SK-N-SH (cell line): Measurements from ENCODE around the gene C1QTNF3. TPM values are rescaled to one million over a fixed set of nuclear protein-coding genes. Genes with fewer than 3 reads are reported as not detected.
"Not testable (repeated sequence)": the region's sequence is repeated elsewhere in the genome, so short reads cannot be mapped to it uniquely, and the experiment has no call there.

Experiments used
- CTCF ChIA-PET: fragments of 300-600, 350-600 bp; formaldehyde crosslinking; extraction: SDS; loops from one replicate; lab custom pipeline; 2021; lab: Yijun Ruan, JAX
- POLR2A ChIA-PET: fragments of 350-600 bp; sonication (Branson Sonifier 250); formaldehyde crosslinking; extraction: SDS; loops from one replicate; lab custom pipeline; 2020; ENCODE audit warnings: antibody characterized with exemption, inconsistent platforms; lab: Yijun Ruan, JAX
- DNase-seq: peaks from one replicate; pipeline ENCODE4 v3.0.0; 2012
- H2AFZ ChIP-seq: fragments of 200-600 bp; sonication (generic); 2 replicates; pipeline ENCODE4 v1.8.1; 2016; ENCODE audit warnings: antibody characterized with exemption, mild to moderate bottlenecking, low read depth
- H3F3A ChIP-seq: fragments of 200-600 bp; sonication (generic); replicated peaks from 2 replicates; pipeline ENCODE3; 2016; ENCODE audit warnings: antibody characterized with exemption, mild to moderate bottlenecking; ENCODE audit not compliant: insufficient read depth
- H3K27ac ChIP-seq, 2 experiments: fragments of 200-500 bp in 1 of 2; fragments of 200-600 bp in 1 of 2; sonication (Bioruptor generic) in 1 of 2; sonication (generic), shearing (Covaris generic) in 1 of 2; 2 replicates each; pipeline versions ENCODE4 v1.5.1 to v1.6.1; 2014 to 2016; ENCODE audit warnings: low read depth in 2 of 2, inconsistent platforms in 1 of 2, low read length in 1 of 2, mild to moderate bottlenecking in 1 of 2, mixed read lengths in 1 of 2
- H3K27me3 ChIP-seq: fragments of 200-600 bp; sonication (generic), shearing (Covaris generic); 2 replicates; pipeline ENCODE4 v1.6.1; 2016; ENCODE audit warnings: mixed run types; ENCODE audit not compliant: insufficient read depth
- H3K36me3 ChIP-seq, 2 experiments: fragments of 200-500 bp in 1 of 2; fragments of 200-600 bp in 1 of 2; sonication (Bioruptor generic) in 1 of 2; sonication (generic) in 1 of 2; replicated peaks in 1 of 2; 2 replicates each; pipeline versions ENCODE3 to v1.5.1; 2014 to 2016; ENCODE audit warnings: low read length in 1 of 2, mild to moderate bottlenecking in 1 of 2; ENCODE audit not compliant: insufficient read depth in 2 of 2, control insufficient read depth in 1 of 2
- H3K4me1 ChIP-seq, 2 experiments: fragments of 200-500 bp in 1 of 2; fragments of 200-600 bp in 1 of 2; sonication (Bioruptor generic) in 1 of 2; sonication (generic), shearing (Covaris generic) in 1 of 2; 2 replicates each; pipeline versions ENCODE4 v1.5.1 to v1.6.1; 2014 to 2016; ENCODE audit warnings: low read depth in 1 of 2, low read length in 1 of 2, mixed run types in 1 of 2; ENCODE audit not compliant: insufficient read depth in 2 of 2, control insufficient read depth in 1 of 2
- H3K4me2 ChIP-seq: fragments of 200-600 bp; sonication (generic), shearing (Covaris generic); 2 replicates; pipeline ENCODE4 v1.6.1; 2017; ENCODE audit warnings: mixed run types
- H3K4me3 ChIP-seq, 2 experiments: fragments of 200-500 bp in 1 of 2; fragments of 200-600 bp in 1 of 2; sonication (Bioruptor generic) in 1 of 2; sonication (generic), shearing (Covaris generic) in 1 of 2; 2 replicates each; pipeline versions ENCODE4 v1.5.1 to v1.8.1; 2014 to 2016; ENCODE audit warnings: low read depth in 2 of 2, inconsistent platforms in 1 of 2, low read length in 1 of 2, mild to moderate bottlenecking in 1 of 2, mixed read lengths in 1 of 2, moderate library complexity in 1 of 2
- H3K79me2 ChIP-seq: fragments of 200-600 bp; sonication (generic); 2 replicates; pipeline ENCODE4 v1.8.1; 2017; ENCODE audit warnings: mild to moderate bottlenecking; ENCODE audit not compliant: insufficient read depth
- H3K9ac ChIP-seq: fragments of 200-600 bp; sonication (generic); 2 replicates; pipeline ENCODE4 v1.6.1; 2017; ENCODE audit warnings: mixed run types
- H3K9me2 ChIP-seq: fragments of 200-600 bp; sonication (generic); 2 replicates; pipeline ENCODE4 v1.6.1; 2017; ENCODE audit warnings: mixed run types
- H3K9me3 ChIP-seq: fragments of 200-600 bp; sonication (generic); 2 replicates; pipeline ENCODE4 v1.6.1; 2017; ENCODE audit warnings: mixed run types, mild to moderate bottlenecking, moderate library complexity
- H4K20me1 ChIP-seq: fragments of 200-600 bp; sonication (generic); 2 replicates; pipeline ENCODE4 v1.6.1; 2017; ENCODE audit warnings: mild to moderate bottlenecking, mixed run types; ENCODE audit not compliant: insufficient read depth
- CHD2 ChIP-seq: fragments of 150-350 bp; IDR thresholded peaks from 2 replicates; pipeline ENCODE4 v1.6.1; 2018; ENCODE audit warnings: low read length; ENCODE audit not compliant: partially characterized antibody
- CTCF ChIP-seq: fragments of 200-600 bp; sonication (generic); IDR thresholded peaks from 2 replicates; pipeline ENCODE4 v1.6.1; 2017; ENCODE audit warnings: antibody characterized with exemption, mild to moderate bottlenecking, moderate library complexity
- EZH2phosphoT487 ChIP-seq: fragments of 200-600 bp; sonication (generic); IDR thresholded peaks from 2 replicates; pipeline ENCODE4 v1.6.1; 2017; ENCODE audit warnings: low read depth, mixed run types, mild to moderate bottlenecking, antibody characterized with exemption, moderate library complexity, borderline replicate concordance
- FOSL2 ChIP-seq: IDR thresholded peaks from 2 replicates; pipeline ENCODE4 v1.4.0; 2012; ENCODE audit warnings: low read depth, mild to moderate bottlenecking, moderate library complexity, borderline replicate concordance
- POLR2AphosphoS5 ChIP-seq: IDR thresholded peaks from 2 replicates; pipeline ENCODE4 v1.6.1; 2012; ENCODE audit warnings: low read depth, low read length
- RFX5 ChIP-seq: IDR thresholded peaks from 2 replicates; pipeline ENCODE4 v1.6.1; 2012; ENCODE audit warnings: mild to moderate bottlenecking, improper control_type of control experiment, low read length
- YY1 ChIP-seq: IDR thresholded peaks from 2 replicates; pipeline ENCODE4 v1.4.0; 2012; ENCODE audit warnings: low read depth, mild to moderate bottlenecking
- WGBS: methylation state at CpG from one replicate; pipeline ENCODE4 v1.1.6; 2017; ENCODE audit warnings: low lambda C conversion rate; 5-methylcytosine and 5-hydroxymethylcytosine counted together
- polyA plus RNA-seq, 3 experiments: library from polyadenylated mRNA; depleted of rRNA; stranded (reverse); fragments of >200 nt; gene quantifications; 2 replicates each; pipeline ENCODE4 v1.2.3, GENCODE V29; 2012

Gene C1QTNF3
- polyA plus RNA-seq, 1 of the 3 experiments (the other 2 are of a cell fraction): 1.5 TPM

DNA sequence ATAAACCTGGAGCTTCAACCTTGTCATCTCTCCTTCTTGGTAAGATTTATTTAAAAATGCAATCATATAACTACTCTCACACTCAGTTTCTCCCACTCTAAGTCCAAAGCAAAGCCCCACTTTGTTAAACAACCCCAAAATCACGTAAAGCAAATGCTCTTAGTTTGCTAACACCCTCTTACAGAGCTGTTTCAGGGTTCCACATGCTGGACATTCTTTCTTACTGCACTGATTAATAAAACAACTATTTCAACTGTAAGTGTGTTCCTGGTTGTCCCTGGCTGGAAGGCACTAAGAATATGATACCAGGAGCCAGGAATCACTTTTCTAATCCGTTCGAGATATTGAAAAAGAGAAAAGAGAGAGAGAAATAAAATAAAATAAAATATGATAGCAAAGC lies 31.5 kb upstream of the C1QTNF3 start:
- DNase-seq, POLR2A ChIA-PET, H3K27me3 ChIP-seq, H3K27ac ChIP-seq, H4K20me1 ChIP-seq, H3K9me3 ChIP-seq, H3K36me3 ChIP-seq, H3K79me2 ChIP-seq, H3K4me3 ChIP-seq, H3K4me1 ChIP-seq, H3K9ac ChIP-seq, H2AFZ ChIP-seq, CTCF ChIA-PET, H3F3A ChIP-seq, H3K9me2 ChIP-seq, H3K4me2 ChIP-seq: not testable (repeated sequence)
- 88% methylated on average over 3 of the region's 3 CpGs for WGBS

GRCh38 chr5:34074071-34074470 lies 31.1 kb upstream of the C1QTNF3 start:
- H3K4me2 ChIP-seq, H3K36me3 ChIP-seq, H2AFZ ChIP-seq, H3K4me3 ChIP-seq, H3F3A ChIP-seq, DNase-seq, H3K79me2 ChIP-seq, POLR2A ChIA-PET, CTCF ChIA-PET, H3K4me1 ChIP-seq, H3K27me3 ChIP-seq, H3K27ac ChIP-seq, H4K20me1 ChIP-seq, H3K9ac ChIP-seq, H3K9me3 ChIP-seq, H3K9me2 ChIP-seq: not testable (repeated sequence)
- WGBS: 81% methylated on average over 2 of the region's 3 CpGs

- H3K36me3 ChIP-seq, H3K9ac ChIP-seq, H3K27ac ChIP-seq, POLR2A ChIA-PET, H3F3A ChIP-seq, H3K4me3 ChIP-seq, H3K79me2 ChIP-seq, H3K9me2 ChIP-seq, H3K27me3 ChIP-seq, H3K4me1 ChIP-seq, H2AFZ ChIP-seq, DNase-seq, CTCF ChIA-PET, H3K4me2 ChIP-seq, H3K9me3 ChIP-seq, H4K20me1 ChIP-seq: not testable (repeated sequence)
- WGBS: 86% methylated on average over 3 of the region's 3 CpGs
Observed at GRCh38 chr5:34070626-34071025, 27.6 kb upstream of the C1QTNF3 start.

DNA sequence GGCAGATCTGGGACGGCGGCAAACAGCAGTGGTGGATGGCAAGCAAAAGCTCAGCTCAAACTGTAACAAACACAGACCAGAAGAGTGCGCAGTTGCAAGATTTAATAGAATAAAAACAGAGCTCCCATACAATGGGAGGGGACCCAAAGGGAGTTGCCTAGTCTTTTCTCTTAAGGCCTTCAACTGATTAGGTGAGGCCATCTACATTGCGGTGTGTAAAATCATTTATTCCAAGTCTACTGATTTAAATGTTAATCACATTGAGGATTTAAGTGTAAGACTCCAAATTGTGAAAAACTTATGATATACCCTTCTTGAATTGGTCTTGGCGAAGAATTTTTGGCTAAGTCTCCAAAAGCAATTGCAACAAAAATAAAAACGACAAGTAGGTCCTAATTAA lies 21.6 kb upstream of the C1QTNF3 start:
- DNase-seq: no peak
- no peak for TF ChIP-seq YY1
- no peak for TF ChIP-seq FOSL2
- TF ChIP-seq EZH2phosphoT487: no peak
- no peak for TF ChIP-seq CTCF
- no peak for TF ChIP-seq RFX5
- no peak for TF ChIP-seq POLR2AphosphoS5
- TF ChIP-seq CHD2: no peak
- Histone ChIP-seq H3K9me3 (no peaks in the 10 kb centered on the region), H2AFZ (no peak overlapping the region), H3K4me2 (no peak overlapping the region), H3K9me2 (no peaks in the 10 kb centered on the region), H3K27ac (no peak overlapping the region), H3K9ac (no peak overlapping the region), H4K20me1 (no peaks in the 10 kb centered on the region), H3F3A (no peaks in the 10 kb centered on the region), H3K36me3 (no peaks in the 10 kb centered on the region), H3K4me1 (no peaks in the 10 kb centered on the region), H3K79me2 (no peaks in the 10 kb centered on the region), H3K27me3 (no peaks in the 10 kb centered on the region), H3K4me3 (no peak overlapping the region)
- CTCF ChIA-PET: no interaction called here
- 85% methylated on average over 6 of the region's 6 CpGs for WGBS
- POLR2A ChIA-PET: no interaction called here
